Astrocyte (in vitro differentiated cells and primary cell): ENCODE results near the gene MLN.

Experiments
- EZH2 ChIP-seq: IDR thresholded peaks from 2 replicates; pipeline ENCODE4 v1.6.1; 2012; ENCODE audit warnings: mild to moderate bottlenecking, low read length, inconsistent platforms; ENCODE audit not compliant: insufficient read depth
- TF ChIP-seq, protein P1 (sequence below): IDR thresholded peaks from 2 replicates; pipeline ENCODE4 v1.5.1; 2011; ENCODE audit warnings: low read depth, mild to moderate bottlenecking, inconsistent platforms, low read length, moderate library complexity; ENCODE audit not compliant: insufficient read depth

DNA sequence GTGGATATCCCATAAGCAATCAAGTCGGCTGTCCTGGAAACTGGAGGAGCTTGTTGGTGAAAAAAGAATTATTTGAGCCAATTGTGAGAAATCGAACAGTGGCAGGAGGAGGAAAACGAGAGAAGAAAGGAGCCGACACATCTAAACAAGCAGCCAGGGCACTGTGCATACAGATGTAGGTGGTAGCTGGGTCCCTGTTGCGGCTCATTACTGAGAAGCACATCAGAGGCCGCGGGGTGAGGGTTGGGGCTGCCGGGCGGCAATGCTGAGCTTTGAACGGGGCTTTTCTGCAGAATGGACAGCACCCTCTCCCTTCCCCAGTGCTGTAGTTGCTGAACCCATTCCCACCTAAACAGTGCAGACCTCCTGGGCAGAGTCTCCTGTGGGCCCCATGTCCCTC, 10.8 kb downstream of the MLN start:
- TF ChIP-seq, protein P1, sequence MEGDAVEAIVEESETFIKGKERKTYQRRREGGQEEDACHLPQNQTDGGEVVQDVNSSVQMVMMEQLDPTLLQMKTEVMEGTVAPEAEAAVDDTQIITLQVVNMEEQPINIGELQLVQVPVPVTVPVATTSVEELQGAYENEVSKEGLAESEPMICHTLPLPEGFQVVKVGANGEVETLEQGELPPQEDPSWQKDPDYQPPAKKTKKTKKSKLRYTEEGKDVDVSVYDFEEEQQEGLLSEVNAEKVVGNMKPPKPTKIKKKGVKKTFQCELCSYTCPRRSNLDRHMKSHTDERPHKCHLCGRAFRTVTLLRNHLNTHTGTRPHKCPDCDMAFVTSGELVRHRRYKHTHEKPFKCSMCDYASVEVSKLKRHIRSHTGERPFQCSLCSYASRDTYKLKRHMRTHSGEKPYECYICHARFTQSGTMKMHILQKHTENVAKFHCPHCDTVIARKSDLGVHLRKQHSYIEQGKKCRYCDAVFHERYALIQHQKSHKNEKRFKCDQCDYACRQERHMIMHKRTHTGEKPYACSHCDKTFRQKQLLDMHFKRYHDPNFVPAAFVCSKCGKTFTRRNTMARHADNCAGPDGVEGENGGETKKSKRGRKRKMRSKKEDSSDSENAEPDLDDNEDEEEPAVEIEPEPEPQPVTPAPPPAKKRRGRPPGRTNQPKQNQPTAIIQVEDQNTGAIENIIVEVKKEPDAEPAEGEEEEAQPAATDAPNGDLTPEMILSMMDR = no peak
- TF ChIP-seq EZH2 = no peak
